ENCODE measurements around the gene PTPN18. TPM values are rescaled to one million over a fixed set of nuclear protein-coding genes. Genes with fewer than 3 reads are reported as not detected.
"Not testable (repeated sequence)": the region's sequence is repeated elsewhere in the genome, so short reads cannot be mapped to it uniquely, and the experiment has no call there.

The PTPN18 gene
- total RNA-seq, 1 experiment from 2014 or later = 39.4 TPM

DNA sequence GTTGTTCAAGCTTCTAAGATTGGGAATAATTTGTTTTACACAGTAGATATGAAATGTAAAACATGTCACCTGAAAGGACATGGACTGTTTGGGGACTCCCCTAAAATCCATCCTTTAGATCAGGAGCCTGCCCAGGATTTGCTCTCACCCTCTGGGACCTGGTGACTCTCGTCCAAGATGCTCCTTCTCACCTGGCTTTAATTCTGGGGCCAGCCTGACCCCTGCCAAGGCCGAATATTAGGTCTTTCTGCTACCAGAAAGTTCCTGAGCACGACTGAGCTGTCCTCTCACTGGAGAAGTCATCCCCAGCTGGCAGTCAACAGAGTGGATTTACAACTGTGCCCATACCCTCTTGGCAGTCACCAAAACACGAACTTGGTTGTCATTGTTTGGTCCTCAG lies 25.3 kb downstream of the PTPN18 start:
- no peak for DNase-seq (ENCODE audit: low read depth)

DNA sequence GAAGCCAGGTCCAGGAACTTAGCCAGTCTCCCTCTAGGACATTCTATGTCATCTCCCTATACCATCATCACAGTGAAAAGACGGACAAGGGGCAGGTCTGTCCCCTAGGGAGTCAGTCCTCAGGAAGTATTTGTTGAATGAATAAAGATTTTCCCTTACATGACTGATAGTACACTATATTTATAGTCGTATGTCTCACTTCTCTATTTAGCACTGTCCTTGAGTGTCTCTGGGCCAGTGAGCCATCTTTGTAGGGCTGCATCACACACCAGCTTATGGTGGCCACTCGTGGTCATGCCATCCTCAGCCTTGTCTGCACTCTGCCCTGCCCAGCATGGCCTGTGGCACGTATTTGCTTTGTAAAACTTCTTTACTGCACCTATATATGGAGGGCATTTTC lies 25.8 kb downstream of the PTPN18 start:
- no peak for DNase-seq (ENCODE audit: low read depth)

DNA sequence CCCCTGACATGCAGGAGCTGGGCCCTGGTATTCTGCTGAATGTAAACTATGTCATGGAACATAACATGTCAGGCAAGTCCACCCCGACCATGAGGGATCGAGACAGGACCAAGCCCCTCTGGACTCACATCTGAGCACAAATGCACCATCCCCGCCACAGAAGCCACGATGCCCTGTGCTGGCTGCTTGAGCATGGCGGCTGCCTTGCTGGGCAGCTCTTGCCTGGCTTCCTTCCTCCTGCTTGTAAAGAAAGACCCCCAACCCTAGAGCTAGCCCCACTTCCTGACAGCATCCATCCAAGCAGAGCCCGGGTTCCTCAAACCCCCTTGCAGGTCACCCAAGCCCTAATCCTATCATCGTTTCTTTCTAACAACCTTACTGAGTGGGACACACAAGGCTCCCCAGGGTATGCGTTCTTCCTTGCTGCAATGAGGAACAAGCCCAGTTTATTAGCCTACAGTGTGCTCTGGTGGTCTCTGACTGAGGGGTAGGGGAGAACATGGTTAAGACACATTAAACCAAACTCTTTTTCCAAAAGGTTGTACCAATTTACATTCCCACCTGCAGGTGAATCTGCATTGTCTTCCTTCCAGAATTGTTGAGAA lies 26.6 kb downstream of the PTPN18 start:
- no peak for DNase-seq (ENCODE audit: low read depth)

DNA sequence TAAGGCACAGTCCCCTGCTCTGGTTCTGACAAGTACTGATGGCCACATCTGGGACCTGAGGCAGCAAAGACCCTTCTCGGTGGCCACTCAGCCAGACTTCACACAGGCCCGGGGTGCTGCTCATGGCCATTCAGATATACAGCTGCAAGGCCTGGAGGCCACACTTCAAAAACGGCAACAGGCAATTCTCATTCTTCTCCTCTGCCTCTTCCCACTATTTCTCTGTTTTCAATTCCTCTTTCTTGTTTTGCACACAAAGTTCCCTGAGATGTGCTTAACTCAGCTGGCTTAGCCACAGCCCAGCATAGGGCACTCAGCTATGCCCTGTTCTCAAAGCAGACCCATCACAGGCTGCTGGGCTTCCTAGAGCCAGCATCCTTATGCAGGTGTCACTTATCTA lies 29.9 kb downstream of the PTPN18 start:
- DNase-seq (ENCODE audit: low read depth) = no peak

DNA sequence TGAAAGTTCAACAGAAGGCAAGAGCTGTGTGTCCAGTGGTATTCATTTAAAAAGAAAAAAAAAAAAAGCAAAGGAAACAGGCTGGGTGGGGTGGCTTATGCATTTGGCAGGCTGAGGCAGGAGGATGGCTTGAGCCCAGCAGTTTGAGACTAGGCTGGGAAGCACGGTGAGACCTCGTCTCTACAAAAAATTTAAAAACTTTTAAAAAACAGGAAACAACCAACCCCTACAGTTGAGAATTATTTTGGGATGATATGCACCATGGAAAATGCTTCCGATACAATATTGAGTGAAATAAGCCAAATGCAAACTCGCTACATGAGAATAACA lies 31.2 kb downstream of the PTPN18 start:
- DNase-seq (ENCODE audit: low read depth) = no peak

DNA sequence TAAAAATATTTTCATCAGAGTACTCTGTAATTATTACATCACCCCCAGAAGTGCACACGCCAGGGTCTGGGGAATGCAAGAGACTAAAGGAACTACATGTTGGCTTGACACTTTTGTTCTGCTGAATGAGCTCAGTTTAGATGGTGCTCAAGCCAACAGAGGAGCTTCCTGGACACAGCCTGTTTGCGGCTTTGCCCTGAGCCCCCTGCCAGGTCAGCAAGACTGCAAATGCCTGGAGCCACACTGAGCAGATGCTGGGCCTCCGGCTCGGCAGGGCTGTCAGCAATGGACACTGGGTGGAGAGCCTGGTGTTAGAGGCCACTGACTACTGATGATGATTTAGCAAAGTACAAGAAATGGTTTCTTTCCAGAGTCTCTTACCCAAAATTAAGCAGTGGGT lies 31.9 kb downstream of the PTPN18 start:
- DNase-seq (ENCODE audit: low read depth) = no peak

DNA sequence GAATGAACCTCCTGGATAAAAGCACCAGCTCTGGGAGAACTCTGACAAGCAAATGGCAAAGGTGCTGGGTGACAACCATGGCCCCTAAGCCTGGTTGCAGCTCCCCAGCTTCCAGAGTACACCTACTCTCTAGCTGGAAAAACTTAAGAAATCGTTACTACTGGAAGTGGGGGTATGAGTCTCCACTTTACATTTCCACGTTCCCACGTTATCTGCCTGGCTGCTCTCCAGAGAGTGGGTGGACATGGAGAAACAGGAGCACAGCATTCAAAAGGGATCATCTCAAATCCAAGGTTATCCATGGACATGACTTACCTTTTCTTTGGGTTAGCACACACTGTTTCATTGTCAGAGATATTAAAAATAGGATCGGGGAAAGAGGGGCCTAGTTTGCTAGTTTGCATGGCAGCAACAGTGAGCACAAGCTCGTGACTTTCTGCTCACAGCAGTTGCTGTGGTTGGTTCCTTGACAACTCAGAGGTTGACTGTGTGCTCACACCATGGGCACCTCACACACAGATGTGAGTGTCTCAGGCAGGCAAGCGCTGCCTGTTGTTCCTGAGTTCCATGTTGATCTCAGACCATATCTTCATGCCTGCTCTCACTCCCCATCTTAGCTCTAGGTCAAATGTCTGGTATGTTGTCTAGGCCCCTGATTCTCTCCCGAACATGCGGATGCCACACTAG lies 32.5 kb downstream of the PTPN18 start:
- DNase-seq (ENCODE audit: low read depth) = no peak

DNA sequence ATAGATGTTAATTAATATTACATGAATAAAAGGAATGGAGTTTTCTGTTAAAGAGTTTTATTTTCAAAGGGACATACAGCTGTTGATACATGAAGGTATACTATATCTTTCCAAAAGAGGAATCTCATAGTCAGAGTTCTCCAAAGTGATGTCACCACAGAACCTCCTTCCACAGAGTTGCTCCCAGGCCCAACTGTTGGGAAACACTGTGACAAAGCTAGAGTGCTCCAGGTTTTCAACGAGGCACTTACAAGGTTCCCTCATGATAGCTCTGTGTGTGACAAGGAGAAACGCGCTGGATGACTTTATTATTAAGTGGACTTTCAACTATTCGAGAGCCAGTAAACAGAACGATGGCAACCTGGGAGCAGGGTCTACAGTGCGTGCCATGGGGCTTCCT lies 33.5 kb downstream of the PTPN18 start:
- no peak for DNase-seq (ENCODE audit: low read depth)

DNA sequence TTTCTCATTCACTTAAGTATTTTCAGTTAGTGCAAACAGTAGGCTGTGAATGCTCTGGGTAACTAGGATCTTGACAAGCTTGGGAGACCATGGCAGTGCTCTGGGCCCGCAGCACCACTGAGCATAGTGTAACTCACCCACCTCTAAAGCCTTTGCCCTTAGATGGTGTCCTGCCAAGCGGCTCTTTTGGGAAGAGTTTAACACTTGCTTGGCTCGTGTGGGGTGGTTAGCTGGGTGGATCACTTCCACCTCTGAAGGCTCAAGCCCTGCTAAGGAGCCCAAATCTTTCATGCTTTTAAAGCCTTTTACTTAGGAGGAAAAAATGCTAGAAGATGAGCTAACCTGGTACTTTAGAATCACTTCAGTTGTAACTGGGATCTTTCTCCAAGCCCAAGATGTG lies 33.9 kb downstream of the PTPN18 start:
- DNase-seq (ENCODE audit: low read depth) = no peak

DNA sequence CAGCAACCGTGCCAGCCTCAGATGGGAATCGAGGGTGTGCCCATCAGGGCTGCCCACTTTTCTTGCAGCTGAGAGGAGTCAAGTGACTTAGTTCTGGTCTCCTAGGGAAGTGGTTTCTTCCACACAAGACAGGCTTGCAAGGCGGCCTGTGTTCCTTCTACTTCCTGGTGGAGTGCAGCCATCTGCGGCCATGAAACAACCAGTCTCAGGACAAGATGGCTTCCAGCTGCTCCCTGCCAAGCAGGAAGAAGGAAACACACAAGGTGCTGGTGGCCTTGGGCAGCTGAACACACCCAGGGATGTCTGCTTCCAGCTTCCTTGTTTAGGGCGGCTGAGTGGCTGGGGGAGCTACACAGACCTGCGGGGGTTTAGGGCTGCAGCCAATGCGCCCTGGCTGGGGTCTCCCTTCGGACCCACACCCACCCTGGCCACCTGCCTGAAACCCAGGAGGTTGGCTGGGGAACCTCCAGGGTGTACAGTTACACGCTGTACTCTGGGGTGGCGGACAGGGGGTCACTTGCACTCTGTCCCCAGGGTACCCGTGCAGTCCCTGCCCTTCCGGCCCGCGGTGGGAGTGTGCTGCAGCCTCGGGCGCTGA lies 34.7 kb downstream of the PTPN18 start:
- DNase-seq (ENCODE audit: low read depth) = no peak

DNA sequence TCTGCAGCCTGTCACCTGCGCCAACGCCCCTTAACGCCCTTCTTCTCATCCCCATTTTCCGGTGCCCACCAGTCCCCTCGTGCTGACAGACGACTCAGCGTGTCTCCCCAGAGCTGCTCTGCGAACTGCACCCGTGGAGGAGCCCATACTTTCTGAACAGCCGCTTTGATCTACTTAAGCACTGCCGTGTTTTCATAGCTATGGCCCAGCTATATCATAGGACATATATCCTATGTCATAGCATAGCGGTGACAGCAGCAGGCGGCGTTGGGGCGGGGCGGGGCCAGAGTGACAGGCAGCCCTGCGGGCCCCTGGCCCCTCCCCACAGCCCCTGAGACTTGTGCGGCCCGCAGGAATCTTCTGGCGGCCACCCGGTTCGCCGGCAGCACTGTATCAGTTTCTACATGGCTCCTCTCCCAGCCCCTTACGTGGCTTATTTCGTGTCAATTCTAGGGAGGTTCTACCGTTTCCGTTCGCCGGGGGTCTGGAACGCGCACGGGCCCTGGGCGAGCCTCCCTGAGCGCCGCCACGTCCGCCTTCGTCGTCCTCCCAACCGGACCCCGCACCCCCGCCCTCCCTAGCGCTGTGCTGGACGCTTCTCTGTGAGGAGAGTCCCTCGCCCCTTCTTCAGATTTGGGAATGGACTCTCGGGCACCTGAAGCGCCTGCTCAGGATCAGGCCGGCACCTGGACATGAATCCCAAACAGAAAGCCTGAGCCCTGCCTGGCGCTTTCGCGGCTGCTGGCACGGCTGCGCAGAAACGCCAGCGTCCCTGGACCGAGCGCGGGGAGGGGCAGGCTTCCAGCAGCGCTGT lies 35.4 kb downstream of the PTPN18 start:
- peak; percentile 61 for DNase-seq (ENCODE audit: low read depth)

DNA sequence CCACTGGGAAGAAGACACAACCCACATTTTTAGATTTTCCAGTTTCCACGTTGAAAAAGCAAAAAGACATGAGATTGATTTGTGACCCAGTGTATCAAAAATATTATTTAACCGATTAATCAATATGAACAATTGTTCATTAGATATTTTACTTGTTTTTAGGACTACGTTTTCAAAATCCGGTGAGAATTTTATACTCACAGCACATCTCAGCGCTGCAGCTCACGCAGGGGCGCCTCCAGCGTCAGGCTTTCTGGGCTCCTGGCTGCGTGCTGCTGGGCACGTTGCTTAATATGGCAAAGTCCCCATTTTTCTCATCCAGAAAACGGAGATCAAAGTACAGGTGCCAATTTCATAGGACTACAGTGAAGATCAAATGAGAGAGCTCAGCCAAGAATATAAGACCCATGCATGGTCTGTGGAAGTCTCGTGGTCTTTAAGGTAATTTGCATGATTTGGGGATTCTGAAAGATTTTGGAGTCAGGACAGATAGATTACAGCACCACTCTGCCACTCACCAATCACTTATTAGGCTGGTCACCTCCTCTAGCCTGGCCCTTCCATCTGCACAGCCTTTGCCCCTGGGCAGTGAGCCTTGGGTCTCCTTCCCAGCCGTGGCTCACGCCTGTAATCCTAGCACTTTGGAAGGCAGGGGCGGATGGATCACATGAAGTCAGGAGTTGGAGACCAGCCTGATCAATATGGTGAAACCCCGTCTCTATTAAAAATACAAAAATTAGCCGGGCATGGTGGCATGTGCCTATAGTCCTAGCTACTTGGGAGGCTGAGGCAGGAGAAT lies 36.2 kb downstream of the PTPN18 start:
- peak; percentile 46 for DNase-seq (ENCODE audit: low read depth)

DNA sequence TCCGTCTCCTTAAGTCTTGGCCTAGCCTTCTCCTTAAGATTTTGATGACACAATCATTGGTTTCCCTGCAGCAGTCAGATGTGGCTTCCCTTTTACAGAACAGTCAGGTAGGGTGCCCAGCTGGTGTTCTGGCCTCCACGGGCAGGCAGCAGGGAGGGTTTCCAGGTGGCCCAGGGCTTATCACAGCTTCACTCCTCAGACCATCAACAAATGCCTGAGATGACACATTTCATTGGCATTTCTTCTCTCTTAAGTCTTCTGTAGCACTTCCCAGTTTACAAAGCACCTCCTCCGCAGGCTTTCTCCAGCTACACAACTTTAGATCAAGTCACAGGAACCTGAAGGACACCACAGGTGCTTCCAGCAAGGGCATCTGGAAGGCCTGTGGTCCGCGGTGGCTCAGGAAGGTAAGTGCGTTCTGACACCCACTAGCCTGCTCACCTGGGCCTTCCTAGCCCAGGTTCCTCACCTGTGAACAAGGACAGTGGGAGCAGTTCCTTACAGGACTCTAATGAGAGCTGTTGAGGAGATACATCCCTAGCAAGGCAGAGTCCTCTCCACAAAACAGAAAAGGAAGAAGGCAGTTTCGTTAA lies 37.6 kb downstream of the PTPN18 start:
- DNase-seq (ENCODE audit: low read depth) = no peak

DNA sequence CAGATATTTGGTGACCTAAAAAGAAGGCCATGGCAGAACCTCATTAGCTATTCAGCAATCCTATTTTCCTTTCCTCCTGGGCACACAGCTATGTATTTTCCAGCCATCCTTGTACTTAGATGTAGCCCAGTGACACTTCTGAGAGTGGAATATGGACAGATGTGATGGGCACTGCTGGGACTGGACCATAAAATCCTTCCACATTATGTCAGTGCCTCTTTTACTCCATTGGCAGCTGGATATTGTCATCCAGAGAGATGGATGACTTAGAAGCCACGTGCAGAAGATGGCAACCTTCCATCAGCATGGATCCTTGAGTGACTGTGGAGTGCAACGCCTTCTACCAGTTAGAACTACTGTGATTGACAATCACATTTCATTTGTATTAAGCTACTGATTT lies 50.4 kb downstream of the PTPN18 start:
- not testable (repeated sequence) for DNase-seq (ENCODE audit: low read depth)

DNA sequence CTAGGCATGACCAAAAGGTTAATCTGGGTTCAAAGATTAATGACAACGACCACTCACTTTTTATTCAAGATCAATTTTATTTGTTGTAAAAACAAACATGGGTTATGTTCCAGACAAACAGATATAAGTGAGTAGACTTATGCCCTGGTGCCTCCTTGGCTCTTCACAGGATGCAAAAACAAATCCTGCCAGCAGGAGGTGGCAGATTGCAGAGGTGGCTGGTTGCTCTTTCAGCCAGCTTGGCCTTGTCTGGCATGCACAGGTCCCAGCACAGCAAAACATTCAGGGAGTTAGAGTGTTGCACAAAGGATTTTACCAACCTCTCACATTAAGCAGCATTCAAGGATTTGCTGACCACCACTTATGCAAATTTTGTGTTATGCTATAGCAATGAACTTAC lies 60.8 kb downstream of the PTPN18 start:
- not testable (repeated sequence) for DNase-seq (ENCODE audit: low read depth)

DNA sequence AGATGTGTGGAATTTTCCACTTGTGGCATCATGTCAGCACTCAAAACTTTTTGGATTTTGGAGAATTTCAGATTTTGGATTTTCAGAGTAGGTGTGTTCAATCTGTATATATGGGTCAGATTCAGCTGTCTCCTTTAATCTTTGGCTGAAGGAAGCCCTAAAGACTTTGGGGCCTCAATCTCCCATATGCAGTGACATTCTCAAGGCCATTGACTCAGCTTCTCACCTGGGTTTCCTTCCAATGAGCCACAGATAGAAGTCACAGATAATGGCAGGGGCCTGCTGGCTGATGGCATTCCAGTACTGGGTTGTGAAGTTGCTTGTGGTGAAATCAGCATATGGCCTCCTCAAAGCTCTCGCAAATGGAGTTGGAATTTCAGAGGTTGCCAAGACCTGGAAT lies 63.0 kb downstream of the PTPN18 start:
- DNase-seq (ENCODE audit: low read depth) = not testable (repeated sequence)

Other genes starting within 250 kb of the PTPN18 start
- not detected in 2 replicates for gene POTEF, start 226.8 kb upstream of the PTPN18 start, total RNA-seq (2014; rRNA removed)
- 24.8 and 26.5 TPM in 2 replicates for gene CCDC74B, start 210.9 kb upstream of the PTPN18 start, total RNA-seq (2014; rRNA removed)
- gene SMPD4, start 174.5 kb upstream of the PTPN18 start, total RNA-seq (2014; rRNA removed) = 41.6 and 42.5 TPM in 2 replicates
- gene MZT2B, start 173.8 kb upstream of the PTPN18 start, total RNA-seq (2014; rRNA removed) = 157 and 161 TPM in 2 replicates
- 0.29 TPM in 1 of 2 replicates, not detected in the other for gene TUBA3E, start 157.6 kb upstream of the PTPN18 start, total RNA-seq (2014; rRNA removed)
- 114 and 150 TPM in 2 replicates for gene IMP4, start 13.2 kb upstream of the PTPN18 start, total RNA-seq (2014; rRNA removed)
- gene POTEI, start 153.3 kb downstream of the PTPN18 start, total RNA-seq (2014; rRNA removed) = not detected in 2 replicates
- gene CFC1B, start 165.2 kb downstream of the PTPN18 start, total RNA-seq (2014; rRNA removed) = not detected in 2 replicates
- gene CFC1, start 243.5 kb downstream of the PTPN18 start, total RNA-seq (2014; rRNA removed) = not detected in 2 replicates

Data from LHCN-M2 (cell line).